ENCODE data around the gene ABRACL.
A peak's percentile ranks its signal among the peaks of the same experiment; 100 is the strongest.
"Not testable (repeated sequence)": the region's sequence is repeated elsewhere in the genome, so short reads cannot be mapped to it uniquely, and the experiment has no call there.

The ABRACL gene

DNA sequence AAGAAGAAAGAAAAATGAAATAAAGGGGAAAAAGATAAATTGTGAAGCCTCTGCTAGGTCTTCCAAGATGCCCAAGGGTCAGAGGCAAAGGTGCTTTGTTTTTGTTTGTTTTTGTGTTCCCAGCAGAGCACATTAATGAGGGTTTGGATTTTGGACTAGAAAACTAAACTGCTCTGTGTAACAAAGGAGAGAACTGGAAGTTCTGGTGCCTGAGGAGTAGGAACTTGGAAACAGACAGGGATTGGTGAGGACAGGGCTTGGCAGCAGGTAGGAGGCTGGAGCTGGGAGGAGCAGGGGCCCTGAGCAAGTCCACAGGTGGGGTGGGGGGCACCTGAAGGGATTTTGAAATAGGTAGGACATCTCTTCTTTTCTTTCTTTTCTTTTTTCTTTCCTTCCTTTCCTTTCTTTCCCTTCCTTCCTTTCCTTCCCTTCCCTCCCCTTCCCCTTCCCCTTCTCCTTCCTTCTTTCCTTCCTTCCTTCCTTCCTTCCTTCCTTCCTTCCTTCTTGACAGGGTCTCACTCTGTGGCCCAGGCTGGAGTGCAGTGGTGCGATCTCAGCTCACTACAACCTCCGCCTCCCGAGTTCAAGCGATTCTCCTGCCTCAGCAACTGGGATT, 15.3 kb upstream of the ABRACL start:
- peak overlapping the region; percentile 85 for H3K27ac ChIP-seq
- no peak for TF ChIP-seq ZFX (IDR thresholded peaks at IDR 0.05; ENCODE audit: borderline replicate concordance)
- TF ChIP-seq CTCF (IDR thresholded peaks at IDR 0.05): no peak

DNA sequence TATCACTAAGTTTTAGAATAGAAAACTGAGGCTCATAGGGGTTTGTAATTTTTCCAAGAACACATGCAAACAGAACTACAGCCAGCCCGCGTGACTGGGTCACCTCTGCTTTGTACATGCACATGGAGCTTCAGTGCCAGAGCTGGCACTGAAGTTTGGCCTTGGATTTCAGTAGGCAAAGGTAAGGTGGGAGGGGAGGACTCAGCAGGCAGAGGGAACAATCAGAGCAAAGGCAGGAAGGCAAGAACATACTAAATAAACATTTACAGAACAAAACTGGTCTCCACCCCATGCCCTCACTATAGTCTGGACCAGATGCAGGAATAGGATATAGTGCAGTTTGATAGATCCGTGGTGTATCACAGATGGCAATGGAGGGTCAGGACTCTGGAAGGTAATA, 13.6 kb upstream of the ABRACL start:
- H3K27ac ChIP-seq: peak overlapping the region; percentile 85
- TF ChIP-seq ZFX (IDR thresholded peaks at IDR 0.05; ENCODE audit: borderline replicate concordance) (no peak), CTCF (IDR thresholded peaks at IDR 0.05) (no peak)

DNA sequence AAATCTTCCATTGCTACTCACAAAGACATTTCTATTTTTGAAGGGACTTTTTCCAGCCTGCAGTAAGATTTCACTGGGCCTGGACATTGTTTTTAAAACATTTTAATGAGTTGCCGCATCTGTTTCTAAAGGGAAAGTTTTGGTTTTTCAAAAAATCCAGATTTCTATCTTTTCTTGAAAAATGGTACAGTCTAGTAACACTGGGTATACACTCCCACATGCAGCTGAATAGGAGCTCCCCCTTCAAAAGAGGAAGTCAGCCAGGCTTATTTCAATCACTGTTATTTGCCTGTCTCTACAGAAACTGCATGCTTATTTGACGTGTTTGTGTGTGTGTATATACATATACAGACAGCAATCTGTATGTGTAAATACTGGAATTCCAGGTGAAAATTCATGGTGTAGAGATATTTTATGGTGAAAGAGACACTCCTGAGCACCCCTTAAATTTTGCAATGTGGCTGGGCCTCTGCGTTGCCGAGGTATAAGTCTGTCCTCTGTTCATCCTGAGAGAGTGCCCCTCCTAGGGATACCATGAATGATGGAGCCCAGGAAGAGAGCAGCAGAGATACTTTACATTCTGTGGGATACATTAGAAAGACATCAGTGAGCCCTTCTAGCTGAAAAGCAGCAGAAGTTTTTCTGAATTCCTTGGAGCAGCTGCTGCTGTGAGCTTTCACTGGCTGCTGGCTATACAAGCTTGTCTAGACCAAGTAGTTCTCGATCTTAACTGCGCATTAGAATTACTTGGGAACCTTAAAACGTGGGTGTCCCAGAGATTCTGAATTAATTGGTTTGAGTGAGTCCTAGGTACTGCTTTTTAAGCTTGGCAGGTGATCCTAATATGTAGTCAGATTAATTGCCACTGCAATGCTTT, 12.0 kb upstream of the ABRACL start:
- TF ChIP-seq ZFX (IDR thresholded peaks at IDR 0.05; ENCODE audit: borderline replicate concordance) (no peak), CTCF (IDR thresholded peaks at IDR 0.05) (no peak)
- peak overlapping the region; percentile 85 for H3K27ac ChIP-seq

DNA sequence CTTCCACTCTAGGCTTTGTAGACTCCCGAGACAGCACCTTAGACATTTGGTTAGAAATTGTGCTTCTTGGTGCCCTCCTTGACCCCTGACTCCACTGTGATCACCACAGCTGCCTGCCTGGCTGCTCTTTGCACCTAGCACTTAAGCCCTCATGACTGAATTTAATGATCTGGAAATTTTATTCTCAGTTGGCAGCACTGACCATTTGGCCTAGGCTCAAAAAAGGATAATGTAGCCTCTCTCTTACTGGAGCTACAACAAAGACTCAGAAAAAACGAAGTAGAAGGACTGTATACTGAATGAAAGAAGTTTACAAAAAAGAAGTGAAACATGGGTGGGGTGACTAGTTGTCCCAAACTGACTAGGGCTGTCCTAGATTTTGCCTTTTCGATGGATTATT, 11.3 kb upstream of the ABRACL start:
- TF ChIP-seq CTCF (IDR thresholded peaks at IDR 0.05) (no peak), ZFX (IDR thresholded peaks at IDR 0.05; ENCODE audit: borderline replicate concordance) (no peak)
- H3K27ac ChIP-seq: peak overlapping the region; percentile 85

DNA sequence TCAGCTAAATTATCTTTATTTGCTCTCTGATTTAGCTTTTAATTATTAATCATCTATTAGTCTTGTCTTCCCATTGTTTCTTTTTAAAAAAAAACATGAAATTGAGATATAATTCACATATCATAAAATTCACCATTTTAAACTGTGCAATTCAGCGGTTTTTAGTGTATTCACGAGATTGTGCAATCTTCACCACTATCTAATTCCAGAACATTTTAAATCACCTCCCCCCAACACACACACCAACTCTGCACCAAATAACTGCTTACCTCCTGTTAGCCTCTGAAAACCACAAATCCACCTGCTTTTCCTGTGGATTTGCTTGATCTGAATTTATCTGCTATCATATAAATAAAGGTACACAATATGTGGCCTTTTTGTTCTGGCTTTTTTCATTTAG, 8.8 kb upstream of the ABRACL start:
- TF ChIP-seq ZFX (IDR thresholded peaks at IDR 0.05; ENCODE audit: borderline replicate concordance): no peak
- no peak for TF ChIP-seq CTCF (IDR thresholded peaks at IDR 0.05)

GRCh38 chr6:139020689-139021088, 7.9 kb upstream of the ABRACL start:
- TF ChIP-seq CTCF (IDR thresholded peaks at IDR 0.05): no peak
- no peak for TF ChIP-seq ZFX (IDR thresholded peaks at IDR 0.05; ENCODE audit: borderline replicate concordance)

More for the DNA sequence above, 8.8 kb upstream of the ABRACL start:
- H3K27ac ChIP-seq: no peak overlapping the region

DNA sequence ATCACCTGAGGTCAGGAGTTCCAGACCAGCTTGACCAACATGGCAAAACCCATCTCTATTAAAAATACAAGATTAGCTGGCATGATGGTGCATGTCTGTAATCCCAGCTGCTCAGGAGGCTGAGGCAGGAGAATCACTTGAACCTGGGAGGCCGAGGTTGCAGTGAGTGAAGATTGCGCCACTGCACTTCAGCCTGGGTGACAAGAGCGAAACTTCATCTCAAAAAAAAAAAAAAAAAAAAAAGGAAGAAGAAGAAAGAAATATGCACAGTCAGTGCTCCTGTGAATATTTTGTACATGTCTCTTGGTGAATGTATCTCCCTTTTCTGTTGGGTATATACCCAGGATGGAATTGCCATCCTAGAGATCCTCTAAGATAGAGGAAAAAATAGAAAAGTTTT, 3.1 kb upstream of the ABRACL start:
- not testable (repeated sequence) for H3K27ac ChIP-seq

More at GRCh38 chr6:139020689-139021088, 7.9 kb upstream of the ABRACL start:
- H3K27ac ChIP-seq: no peak overlapping the region

All from 22Rv1 (cell line).